GM18951 (cell line): ENCODE data around the gene SET.

Experiments
- POLR2A ChIP-seq: IDR thresholded peaks from 4 replicates; pipeline ENCODE4 v1.6.1; 2011; ENCODE audit warnings: mild to moderate bottlenecking; ENCODE audit not compliant: insufficient read length, insufficient read depth; ENCODE audit errors: extremely low read depth
- in situ Hi-C: fragments of 300-500 bp; cut with MboI; formaldehyde crosslinking; loops from one replicate; pipeline ENCODE4 v1.12.0; 2022; ENCODE audit warnings: low sequenced_read_pairs, mixed read lengths, inconsistent platforms; ENCODE audit not compliant: unreplicated experiment

SET gene

DNA sequence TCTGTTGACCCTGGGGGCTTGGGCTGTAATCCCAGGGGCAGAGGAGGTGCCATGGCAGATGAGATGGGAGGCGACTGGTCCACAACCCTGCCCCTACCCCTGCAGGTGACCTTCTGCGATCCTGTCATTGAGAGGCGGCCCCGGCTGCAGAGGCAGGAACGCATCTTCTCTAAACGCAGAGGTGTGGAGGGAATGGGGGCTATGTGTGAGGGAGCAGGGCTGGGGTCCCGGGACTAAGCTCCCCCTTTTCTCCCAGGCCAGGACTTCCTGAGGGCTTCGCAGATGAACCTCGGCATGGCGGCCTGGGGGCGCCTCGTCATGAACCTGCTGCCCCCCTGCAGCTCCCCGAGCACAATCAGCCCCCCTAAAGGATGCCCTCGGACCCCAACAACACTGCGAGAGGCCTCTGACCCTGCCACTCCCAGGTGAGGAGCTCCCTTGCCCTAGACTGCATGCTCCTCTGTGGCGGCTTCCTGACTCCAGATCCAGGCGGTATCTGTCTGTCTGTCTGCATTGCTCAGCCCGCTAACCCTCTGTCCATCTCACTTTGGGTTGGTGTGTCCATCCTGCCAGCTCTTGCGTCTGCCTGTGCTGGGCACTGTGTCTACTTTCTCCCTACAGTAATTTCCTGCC is 25.0 kb downstream of the SET start:
- no peak for TF ChIP-seq POLR2A
- in situ Hi-C loops, result no loop called here

DNA sequence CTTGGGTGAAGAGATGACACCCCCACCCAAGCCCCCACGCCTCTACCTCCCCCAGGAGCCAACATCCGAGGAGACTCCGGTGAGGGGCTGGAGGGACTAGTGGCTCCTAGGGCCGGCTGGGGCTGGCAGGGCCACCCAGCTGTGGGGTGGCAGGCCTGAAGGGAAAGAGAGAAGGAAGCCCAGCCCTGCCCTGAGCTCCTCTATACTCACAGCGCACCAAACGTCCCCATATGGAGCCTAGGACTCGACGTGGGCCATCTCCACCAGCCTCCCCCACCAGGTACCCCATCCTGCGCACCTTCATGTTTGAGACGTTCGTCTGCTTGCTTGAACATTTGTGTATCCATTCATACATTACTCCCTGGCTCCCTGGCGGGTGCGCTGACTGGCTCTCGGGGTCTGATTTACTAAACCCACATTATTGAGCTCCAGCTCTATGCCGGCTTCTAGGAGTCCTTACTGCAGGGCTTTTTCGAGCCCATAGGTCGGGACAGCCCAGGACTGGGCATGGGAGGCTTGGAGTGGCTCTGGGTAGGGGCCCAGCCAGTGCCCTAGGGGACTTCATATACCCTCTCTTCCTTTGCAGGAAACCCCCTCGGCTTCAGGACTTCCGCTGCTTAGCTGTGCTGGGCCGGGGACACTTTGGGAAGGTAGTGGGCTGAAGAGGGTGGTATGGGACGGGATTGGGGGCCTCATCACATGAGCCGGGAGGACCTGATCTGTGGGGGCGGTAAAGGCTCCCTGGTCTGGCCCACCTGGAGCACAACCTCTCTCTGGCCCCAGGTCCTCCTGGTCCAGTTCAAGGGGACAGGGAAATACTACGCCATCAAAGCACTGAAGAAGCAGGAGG is 25.8 kb downstream of the SET start:
- in situ Hi-C loops, result no loop called here
- no peak for TF ChIP-seq POLR2A

DNA sequence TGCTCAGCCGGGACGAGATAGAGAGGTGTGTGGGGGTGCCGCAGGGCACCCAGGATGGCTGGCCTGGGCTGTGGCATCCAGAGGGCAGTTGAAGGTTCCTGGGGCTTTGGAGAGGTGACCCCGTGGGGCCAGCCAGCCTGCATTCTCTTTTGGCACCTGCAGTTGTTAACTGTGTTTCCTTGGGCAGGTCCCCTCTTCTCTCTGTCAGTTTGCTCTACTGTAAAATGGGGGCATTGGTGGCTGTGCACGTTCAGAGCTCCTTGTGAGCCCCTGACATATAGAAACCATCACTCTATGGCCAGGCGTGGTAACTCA is 26.4 kb downstream of the SET start:
- TF ChIP-seq POLR2A, result no peak
- in situ Hi-C loops, result no loop called here

DNA sequence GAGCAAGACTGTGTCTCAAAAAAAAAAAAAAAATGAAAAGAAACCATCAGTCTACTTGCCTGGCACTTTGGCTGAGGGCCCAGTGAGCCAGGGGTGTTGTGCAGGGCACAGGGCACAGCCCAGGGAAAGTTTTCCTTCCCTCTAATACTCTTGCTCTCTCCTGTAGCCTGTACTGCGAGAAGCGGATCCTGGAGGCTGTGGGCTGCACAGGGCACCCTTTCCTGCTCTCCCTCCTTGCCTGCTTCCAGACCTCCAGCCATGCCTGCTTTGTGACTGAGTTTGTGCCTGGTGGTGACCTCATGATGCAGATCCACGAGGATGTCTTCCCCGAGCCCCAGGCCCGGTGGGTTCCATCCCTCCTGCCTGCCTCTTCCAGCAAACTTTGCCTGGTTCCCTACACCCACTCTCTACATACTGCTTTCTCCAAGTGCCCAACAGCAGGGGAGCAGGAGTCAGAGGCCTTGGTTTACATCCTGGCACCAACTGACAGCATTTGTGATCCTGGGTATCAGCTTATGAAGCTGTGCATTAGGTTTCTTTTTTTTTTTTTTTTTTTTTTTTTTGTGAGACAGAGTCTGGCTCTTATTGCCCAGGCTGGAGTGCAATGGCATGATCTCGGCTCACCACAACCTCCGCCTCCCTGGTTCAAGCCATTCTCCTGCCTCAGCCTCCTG is 27.7 kb downstream of the SET start:
- TF ChIP-seq POLR2A, result no peak
- in situ Hi-C loops, result no loop called here

DNA sequence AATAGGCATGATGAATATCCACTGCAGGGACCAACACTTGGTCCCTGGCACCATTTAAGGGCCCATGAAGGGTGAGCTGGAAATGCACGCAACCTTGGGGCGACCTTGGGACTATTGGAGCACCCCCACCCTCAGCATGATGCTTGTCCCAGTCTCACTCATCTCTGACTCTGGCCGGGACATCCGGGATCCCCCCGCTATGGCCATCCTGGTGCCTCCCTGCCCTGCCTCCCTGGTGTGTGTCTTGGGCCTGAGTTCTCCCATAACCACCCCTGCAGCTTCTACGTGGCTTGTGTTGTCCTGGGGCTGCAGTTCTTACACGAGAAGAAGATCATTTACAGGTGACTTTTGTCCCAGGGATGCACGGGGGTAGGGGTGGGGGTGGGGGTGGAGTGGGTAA is 29.0 kb downstream of the SET start:
- in situ Hi-C loops, result no loop called here
- TF ChIP-seq POLR2A, result no peak

DNA sequence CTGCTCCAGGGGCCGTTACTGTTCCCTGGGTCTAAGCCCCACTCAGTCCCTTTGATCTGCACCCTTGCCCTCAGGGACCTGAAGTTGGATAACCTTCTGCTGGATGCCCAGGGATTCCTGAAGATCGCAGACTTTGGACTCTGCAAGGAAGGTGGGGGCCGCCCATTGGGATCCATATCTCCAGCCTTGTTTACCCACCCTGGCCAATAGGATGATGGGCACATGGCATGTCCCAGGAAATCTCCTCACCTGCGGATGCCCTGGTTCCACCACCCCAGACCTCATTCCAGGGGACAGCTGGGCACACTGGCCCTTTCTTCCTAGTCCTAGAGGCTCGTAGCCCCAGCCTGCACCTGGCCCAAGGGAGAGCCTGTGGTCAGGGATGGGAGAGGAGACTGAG is 29.5 kb downstream of the SET start:
- in situ Hi-C loops, result no loop called here
- TF ChIP-seq POLR2A, result no peak

DNA sequence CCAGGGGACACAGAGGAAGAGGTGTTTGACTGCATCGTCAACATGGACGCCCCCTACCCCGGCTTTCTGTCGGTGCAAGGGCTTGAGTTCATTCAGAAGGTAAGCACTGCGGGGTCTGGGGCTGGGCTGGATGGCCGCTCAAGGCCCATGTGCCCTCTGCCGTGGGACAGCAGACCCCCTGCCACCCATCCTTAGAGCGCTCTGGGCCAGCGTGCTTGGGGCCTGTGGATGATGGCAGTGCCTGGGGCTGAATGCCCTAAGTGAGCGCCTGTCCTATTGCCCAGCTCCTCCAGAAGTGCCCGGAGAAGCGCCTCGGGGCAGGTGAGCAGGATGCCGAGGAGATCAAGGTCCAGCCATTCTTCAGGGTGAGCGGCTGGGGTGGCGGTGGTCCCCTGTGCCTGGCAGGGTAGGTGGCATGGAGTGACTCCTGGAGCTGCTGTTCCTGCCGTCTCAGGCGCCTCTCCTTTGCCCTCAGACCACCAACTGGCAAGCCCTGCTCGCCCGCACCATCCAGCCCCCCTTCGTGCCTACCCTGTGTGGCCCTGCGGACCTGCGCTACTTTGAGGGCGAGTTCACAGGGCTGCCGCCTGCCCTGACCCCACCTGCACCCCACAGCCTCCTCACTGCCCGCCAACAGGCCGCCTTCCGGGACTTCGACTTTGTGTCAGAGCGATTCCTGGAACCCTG is 31.0 kb downstream of the SET start:
- in situ Hi-C loops, result no loop called here
- no peak for TF ChIP-seq POLR2A

DNA sequence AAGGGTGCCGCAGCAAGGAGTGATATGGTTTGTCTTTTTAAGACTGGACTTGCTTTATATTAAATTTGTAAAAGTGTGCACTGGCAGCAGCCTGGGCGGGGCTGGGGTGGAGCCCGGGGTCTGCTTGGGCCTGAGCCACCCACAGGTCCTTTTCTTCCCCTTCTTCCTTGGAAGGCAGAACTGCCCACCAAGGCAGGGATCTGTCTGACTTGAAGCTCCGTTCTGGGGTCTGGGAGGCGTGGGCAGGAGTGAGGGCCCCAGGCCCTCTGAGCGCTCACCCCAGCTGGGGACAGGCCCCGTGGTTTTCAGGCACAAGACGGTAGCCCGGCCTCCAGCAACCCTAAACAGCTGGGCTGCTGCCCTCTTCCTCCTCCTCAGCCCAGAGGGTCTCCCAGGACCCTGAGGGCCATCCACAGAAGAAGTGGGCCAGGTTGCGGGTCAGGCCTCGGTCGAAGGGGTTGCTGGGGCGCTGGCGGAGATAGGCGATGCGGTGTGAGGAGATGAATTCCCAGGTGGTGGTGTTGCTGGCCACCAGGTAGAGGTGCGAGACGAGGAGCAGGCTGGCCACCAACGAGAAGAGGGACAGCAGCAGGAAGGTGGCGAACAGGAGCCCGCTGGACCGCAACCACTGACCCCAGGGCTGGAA is 31.9 kb downstream of the SET start:
- TF ChIP-seq POLR2A, result no peak
- in situ Hi-C loops, result no loop called here

DNA sequence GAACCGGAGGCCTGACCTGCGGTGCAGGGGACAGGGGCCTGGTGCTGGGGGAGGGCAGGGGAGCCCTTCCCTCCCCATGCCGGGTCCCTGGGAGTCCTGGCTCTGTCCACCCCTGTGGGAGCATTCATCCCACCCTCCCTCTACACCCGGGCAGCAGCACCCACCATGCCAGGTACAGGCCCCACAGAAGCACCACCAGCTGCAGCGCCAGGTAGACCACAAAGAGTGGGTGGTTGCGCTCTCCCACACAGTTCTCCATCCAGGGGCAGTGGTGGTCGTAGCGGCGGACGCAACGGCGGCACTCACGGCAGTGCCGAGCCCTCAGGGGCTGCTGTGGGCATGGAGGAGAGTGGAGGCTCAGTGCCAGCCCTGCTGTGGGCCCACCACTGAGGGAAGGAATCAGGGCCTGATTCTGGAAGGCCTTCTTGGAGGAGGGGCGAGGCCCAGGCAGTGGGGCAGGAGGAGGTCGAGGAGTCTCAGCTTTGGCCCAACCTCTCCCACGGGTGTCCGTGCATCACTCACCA is 32.5 kb downstream of the SET start:
- in situ Hi-C loops, result no loop called here

DNA sequence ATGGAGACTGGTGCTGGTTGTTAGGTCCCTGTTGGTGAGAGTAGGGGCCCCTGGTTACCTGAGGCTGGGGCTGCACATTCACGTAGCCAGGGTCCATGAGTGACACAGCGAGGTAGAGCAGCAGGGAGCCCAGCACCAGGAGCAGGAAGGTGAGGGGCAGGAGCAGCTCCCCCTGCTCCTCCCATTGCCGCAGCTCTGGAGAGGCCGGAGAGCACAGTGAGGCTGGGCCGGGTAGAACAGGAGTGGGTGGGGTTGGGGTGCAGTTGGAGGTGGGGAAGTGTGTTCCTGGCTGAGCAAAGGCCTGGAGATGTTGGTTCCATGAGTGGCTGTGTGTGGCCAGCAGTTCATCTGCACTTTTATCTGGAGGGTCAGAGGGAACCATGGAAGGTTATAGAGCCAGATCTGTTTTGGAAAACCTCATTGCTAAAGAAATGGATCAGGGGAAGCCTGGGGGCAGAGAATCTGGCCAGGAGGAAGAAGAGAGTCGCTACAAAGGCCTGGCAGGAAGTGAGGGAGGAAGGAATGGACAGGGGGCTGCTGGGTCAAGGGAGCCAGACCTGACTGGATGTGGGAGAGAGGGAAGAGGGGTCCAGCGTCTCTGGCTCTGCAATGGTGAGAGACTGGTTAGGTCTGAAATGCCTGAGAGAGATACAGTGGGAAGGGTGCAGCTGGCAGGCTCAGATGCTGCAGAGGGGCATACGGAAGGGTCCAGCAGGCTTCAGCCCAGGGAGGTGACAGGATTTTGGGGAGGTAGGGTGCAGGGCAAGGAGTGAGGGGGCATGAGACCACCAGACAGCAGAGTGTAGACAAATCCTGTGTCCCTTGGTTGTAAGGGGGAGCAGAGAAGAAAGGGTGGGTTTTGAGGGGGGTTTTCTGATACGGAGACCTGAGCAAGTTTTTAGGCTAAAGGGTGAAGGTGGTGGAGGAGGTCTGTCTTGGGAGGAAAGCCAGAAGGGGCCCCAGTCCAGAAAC is 33.6 kb downstream of the SET start:
- in situ Hi-C loops, result no loop called here
- no peak for TF ChIP-seq POLR2A

More for the DNA sequence above, 32.5 kb downstream of the SET start:
- TF ChIP-seq POLR2A, result no peak

DNA sequence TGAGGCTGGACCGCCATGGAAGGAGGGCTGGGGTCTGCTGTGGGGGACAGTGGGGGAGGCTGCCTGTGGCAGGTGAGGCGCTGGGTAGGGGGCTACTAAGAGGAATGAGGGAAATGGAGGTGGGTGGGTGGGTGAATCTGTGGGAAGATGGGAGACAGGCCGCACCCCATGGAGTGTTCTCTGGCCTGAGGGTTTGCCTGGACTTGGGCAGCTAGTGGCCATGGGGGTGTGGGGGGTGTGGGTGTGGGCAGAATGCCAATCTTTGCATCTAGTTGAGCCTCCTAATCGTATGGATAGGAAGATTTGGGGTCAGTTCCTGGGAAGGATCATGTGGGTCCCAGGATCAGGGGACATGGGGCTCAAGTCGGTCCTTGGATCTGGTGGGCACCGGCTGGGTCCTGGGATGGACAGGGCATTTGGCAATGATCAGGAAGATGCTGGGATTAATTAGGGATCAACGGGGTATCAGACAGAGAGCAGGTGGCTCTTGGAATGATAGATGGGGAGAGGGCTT is 34.4 kb downstream of the SET start:
- no peak for TF ChIP-seq POLR2A
- in situ Hi-C loops, result no loop called here
